ENCODE results near the gene RABL6. TPM values are rescaled to one million over a fixed set of nuclear protein-coding genes. Genes with fewer than 3 reads are reported as not detected.

Gene RABL6
- total and polyA plus RNA-seq, 3 donors from 2014 or later = 69.1 to 103 (median 95.1) TPM

DNA sequence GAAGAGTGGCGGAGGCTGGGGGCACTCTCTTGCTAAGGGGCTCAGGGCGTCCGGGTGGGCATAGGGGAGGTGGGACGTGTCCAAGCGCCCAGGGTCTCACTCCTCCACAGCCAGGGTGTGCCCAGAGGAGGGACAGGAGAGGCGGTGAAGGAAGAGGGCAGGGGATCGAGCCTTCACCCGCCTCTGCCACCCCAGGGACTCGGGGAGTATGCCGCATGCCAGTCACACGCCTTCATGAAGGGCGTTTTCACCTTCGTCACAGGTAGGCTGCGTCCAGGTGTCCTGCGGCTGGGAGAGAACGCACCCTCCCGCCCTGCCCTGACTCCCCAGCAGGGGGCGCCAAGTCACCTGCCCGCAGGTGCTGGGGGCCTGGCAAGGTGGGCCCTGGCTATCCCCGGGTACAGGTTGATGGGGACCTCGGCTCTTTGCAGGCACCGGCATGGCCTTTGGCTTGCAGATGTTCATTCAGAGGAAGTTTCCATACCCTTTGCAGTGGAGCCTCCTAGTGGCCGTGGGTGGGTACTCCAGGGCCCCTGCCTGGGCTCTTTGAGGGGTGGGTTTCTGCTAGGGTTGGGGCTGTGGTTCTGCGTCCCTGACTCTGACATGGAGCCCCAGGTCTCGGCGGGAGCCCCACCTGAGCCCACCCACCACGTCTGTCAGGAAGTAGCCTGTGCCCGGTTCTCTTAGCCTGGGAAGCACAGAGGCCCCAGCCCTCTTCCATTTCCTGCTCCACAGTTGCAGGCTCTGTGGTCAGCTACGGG is 16.1 kb upstream of the RABL6 start:
- intact Hi-C loops (cut with DNase I; ENCODE audit: low total_unique reads) = no loop called here
- Histone ChIP-seq H3K27me3 (no peaks in the 10 kb centered on the region), H3K27ac (peak overlapping the region; percentile 91 to 93), H3K4me1 (peaks cover 63% of the 10 kb centered on the region), H3K4me3 (peak overlapping the region; percentile 71 to 79), H3K9me3 (no peaks in the 10 kb centered on the region), H3K36me3 (ENCODE audit: low read depth, missing control alignments) (no peaks in the 10 kb centered on the region)
- TF ChIP-seq POLR2A (IDR thresholded peaks at IDR 0.05) = no peak
- TF ChIP-seq, protein P1, sequence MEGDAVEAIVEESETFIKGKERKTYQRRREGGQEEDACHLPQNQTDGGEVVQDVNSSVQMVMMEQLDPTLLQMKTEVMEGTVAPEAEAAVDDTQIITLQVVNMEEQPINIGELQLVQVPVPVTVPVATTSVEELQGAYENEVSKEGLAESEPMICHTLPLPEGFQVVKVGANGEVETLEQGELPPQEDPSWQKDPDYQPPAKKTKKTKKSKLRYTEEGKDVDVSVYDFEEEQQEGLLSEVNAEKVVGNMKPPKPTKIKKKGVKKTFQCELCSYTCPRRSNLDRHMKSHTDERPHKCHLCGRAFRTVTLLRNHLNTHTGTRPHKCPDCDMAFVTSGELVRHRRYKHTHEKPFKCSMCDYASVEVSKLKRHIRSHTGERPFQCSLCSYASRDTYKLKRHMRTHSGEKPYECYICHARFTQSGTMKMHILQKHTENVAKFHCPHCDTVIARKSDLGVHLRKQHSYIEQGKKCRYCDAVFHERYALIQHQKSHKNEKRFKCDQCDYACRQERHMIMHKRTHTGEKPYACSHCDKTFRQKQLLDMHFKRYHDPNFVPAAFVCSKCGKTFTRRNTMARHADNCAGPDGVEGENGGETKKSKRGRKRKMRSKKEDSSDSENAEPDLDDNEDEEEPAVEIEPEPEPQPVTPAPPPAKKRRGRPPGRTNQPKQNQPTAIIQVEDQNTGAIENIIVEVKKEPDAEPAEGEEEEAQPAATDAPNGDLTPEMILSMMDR (IDR thresholded peaks at IDR 0.05) = peak; percentile 90 to 97 (median 92)
- 3% methylated on average over 20 to 22 of the region's 29 CpGs for WGBS, 2 donors
- peak; percentile 69 for DNase-seq

DNA sequence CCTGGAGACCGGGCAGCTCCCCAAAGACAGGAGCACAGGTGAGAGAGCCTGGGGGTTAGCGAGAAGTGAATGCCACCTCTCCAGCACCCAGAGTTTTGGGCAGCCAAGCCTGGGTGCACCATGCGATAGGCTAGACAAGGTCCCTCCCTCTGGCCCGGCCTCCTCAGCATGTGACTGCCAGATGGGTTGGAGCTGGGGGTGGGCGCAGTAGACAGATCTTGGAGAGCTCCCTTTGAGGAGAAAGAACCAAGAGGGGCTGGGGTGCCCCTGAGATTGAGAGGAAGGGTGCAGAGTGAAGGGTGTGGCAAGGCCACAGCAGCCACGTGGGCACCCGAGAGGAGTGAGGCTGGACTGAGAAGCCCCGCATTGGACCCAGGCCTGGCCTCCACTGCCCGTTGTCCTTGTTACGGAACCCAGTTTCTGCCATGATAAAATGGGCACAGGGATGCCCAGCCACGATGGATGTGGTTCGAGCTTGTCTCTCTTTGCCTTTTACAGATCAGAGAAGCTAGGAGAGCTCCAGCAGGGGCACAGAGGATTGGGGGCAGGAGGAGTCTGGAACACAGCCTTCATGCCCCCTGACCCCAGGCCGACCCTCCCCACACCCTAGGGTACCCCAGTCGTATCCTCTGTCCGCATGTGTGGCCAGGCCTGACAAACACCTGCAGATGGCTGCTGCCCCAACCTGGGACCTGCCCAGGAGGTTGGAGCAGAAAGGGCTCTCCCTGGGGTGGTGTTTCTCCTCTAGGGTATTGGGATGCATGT is 15.2 kb upstream of the RABL6 start:
- 67 to 73% methylated on average over 9 to 15 of the region's 15 CpGs for WGBS, 2 donors
- Histone ChIP-seq H3K9me3 (no peaks in the 10 kb centered on the region), H3K27me3 (no peaks in the 10 kb centered on the region), H3K27ac (peak overlapping the region in 1 of 2 donors; percentile 93), H3K4me1 (peaks cover 71% of the 10 kb centered on the region), H3K36me3 (ENCODE audit: low read depth, missing control alignments) (no peaks in the 10 kb centered on the region), H3K4me3 (peak overlapping the region in 1 of 2 donors; percentile 79)
- TF ChIP-seq POLR2A (IDR thresholded peaks at IDR 0.05) = no peak
- TF ChIP-seq, protein P1 (IDR thresholded peaks at IDR 0.05) = no peak
- peak; percentile 53 for DNase-seq
- intact Hi-C loops (cut with DNase I; ENCODE audit: low total_unique reads) = no loop called here

DNA sequence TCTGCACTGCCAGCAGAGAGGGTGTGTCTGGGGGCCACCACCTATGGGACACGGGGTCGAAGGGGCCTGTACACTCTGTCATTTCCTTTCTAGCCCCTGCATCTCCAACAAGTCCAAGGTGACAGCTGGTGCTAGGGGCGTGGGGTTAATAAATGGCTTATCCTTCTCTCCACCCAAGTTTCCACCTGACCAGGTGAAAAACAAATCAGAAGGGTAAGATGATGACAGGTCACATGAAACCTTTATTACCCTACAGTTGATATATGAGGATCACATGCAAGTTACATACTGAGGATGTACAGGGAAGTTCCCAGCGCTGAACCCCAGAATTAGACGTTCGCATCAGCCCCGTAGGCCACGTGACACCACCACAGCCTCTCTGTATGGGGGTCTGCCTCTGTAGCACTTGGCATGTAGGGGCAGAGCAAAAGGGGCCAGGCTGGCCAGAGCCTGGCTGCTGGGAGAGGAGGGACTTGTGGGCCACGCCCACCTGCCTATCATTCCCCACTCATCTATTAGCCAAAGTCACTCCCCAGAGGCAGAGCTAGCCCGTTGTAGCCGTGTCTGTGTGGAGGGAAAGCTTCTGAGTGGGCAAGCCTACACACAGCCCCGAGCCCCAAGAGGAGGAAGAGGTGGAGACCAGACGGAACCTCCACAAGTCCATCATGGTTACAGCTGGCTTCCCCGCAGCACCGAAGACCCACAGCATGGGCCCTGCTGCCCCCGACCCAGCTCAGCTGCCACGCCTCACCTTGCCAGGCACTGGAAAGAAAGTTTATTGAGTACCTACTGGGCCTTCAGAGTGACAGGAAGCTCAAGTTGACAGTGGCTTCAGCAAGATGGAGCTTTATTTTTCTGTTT is 14.4 kb upstream of the RABL6 start:
- intact Hi-C loops (cut with DNase I; ENCODE audit: low total_unique reads) = no loop called here
- Histone ChIP-seq H3K4me1 (peaks cover 73% of the 10 kb centered on the region), H3K4me3 (no peak overlapping the region), H3K27ac (no peak overlapping the region), H3K9me3 (no peaks in the 10 kb centered on the region), H3K27me3 (no peaks in the 10 kb centered on the region), H3K36me3 (ENCODE audit: low read depth, missing control alignments) (no peaks in the 10 kb centered on the region)
- no peak for TF ChIP-seq POLR2A (IDR thresholded peaks at IDR 0.05)
- TF ChIP-seq, protein P1 (IDR thresholded peaks at IDR 0.05) = no peak
- 78 to 79% methylated on average over 17 of the region's 17 CpGs for WGBS, 2 donors
- DNase-seq = peak; percentile 64

DNA sequence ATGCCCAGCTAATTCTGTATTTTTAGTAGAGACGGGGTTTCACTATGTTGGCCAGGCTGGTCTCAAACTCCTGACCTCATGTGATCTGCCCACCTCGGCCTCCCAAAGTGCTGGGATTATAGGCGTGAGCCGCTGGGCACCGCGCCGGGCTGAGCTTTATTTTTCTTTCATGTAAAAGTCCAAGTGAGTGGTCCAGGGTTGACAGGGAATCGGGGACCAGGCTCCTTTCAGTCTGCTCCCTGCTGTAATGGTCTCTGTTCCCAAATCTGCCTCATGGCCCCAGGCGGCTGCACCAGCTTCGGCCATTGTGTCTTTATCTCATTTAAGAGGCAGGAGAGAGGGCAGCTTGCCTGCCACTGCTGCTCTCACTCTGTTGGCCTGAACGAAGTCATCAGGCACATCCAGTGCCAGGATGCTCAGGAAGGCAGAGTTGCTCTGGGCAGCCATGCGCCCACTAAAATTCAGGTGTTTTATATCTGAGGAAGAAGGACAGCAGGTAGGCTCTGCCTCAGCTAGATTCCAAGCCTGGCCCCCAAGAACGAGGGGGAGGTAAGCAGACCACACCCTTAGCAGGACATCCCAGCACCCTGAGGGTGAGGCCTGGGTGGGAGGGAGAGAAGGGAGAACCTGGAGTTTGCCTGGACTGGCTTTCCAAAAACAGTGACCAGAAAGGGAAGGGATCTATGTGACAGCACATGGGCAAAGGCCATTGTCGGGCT is 13.3 kb upstream of the RABL6 start:
- H3K4me1 ChIP-seq = peaks cover 68% of the 10 kb centered on the region
- no peaks in the 10 kb centered on the region for H3K9me3 ChIP-seq
- no peaks in the 10 kb centered on the region for H3K27me3 ChIP-seq
- TF ChIP-seq, protein P1 (IDR thresholded peaks at IDR 0.05) = no peak
- no peak for TF ChIP-seq POLR2A (IDR thresholded peaks at IDR 0.05)
- H3K4me3 ChIP-seq = no peak overlapping the region
- 86 to 89% methylated on average over 14 of the region's 14 CpGs for WGBS, 2 donors
- H3K27ac ChIP-seq = peak overlapping the region in 1 of 2 donors; percentile 35
- intact Hi-C loops (cut with DNase I; ENCODE audit: low total_unique reads) = no loop called here
- no peak for DNase-seq
- H3K36me3 ChIP-seq (ENCODE audit: low read depth, missing control alignments) = no peaks in the 10 kb centered on the region
